Choroid plexus epithelial cell (primary cell): Measurements from ENCODE around the gene NOX5.
"Not testable (repeated sequence)": the region's sequence is repeated elsewhere in the genome, so short reads cannot be mapped to it uniquely, and the experiment has no call there.

Experiments
- DNase-seq: peaks from one replicate; pipeline ENCODE4 v3.0.0-alpha.2; 2010; ENCODE audit warnings: low read depth
- H3K4me3 ChIP-seq: 2 replicates; pipeline ENCODE4 v1.5.1; 2011; ENCODE audit warnings: low read depth, mild to moderate bottlenecking, control low read depth, low read length, moderate library complexity
- TF ChIP-seq, protein P1 (sequence below): conservative IDR thresholded peaks from 2 replicates; pipeline ENCODE4 v1.5.1; 2011; ENCODE audit warnings: low read depth, mild to moderate bottlenecking, control low read depth, inconsistent platforms, low read length, moderate library complexity

Gene NOX5

DNA sequence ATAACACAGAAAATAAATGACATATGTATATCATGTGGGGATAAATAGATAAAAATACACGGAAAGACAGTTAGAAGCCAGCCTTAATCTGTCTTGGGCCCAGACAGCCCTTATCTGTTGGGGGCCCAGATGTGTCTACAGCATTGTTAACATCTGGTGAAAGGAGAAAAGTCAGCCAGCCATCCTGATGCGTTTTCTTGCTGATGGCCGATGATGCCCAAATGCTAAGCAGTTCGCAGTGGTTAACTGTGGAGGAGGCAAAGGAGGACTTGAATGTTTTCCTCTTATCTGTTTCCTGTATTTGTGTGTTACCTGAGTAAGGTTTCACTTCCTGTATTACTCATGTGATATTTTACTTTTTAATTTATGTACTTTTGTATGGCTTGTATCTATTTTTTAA lies 46.2 kb downstream of the NOX5 start:
- TF ChIP-seq, protein P1, sequence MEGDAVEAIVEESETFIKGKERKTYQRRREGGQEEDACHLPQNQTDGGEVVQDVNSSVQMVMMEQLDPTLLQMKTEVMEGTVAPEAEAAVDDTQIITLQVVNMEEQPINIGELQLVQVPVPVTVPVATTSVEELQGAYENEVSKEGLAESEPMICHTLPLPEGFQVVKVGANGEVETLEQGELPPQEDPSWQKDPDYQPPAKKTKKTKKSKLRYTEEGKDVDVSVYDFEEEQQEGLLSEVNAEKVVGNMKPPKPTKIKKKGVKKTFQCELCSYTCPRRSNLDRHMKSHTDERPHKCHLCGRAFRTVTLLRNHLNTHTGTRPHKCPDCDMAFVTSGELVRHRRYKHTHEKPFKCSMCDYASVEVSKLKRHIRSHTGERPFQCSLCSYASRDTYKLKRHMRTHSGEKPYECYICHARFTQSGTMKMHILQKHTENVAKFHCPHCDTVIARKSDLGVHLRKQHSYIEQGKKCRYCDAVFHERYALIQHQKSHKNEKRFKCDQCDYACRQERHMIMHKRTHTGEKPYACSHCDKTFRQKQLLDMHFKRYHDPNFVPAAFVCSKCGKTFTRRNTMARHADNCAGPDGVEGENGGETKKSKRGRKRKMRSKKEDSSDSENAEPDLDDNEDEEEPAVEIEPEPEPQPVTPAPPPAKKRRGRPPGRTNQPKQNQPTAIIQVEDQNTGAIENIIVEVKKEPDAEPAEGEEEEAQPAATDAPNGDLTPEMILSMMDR = no peak
- H3K4me3 ChIP-seq = no peak overlapping the region
- DNase-seq = no peak

DNA sequence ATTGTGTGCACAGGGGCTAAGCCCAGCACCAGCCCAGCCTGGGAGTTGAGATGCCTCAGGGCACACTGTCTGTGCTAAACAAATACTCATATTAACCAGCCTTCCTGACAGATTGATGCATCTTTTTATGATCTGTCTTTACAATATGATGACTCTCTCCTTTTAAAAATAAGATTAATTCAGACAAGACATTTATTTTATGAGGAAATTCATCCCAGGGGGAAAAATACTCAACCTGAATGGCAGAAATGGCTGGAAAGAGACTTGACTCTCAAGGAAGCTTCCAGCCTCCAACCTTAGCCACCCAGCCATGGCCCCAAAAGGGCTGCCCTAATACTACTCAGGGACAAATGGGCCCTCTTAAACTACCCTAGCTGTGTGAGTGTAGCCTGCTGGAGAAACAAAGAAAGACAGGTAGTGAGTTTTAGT lies 46.9 kb downstream of the NOX5 start:
- no peak for DNase-seq
- H3K4me3 ChIP-seq = no peak overlapping the region
- TF ChIP-seq, protein P1 = peak; percentile 16

DNA sequence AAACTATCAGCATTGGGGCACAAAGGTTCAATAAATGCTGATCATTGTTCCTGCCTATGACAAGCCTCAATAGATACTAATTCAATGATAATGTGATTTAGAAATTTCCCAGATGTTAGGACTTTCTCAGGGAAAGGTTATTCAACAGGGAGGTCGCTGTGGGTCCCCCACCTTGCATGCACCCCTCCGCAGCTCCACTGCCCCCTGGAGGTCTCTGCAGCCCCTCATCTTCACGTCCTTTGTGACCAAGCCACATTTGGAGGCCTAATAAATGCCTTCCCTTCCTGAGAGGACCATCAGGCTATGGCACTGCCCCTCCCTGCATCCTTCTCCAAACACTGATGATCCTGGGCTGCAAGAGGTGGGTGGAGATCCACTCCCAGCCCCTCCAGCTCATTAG lies 50.2 kb downstream of the NOX5 start:
- no peak for DNase-seq
- TF ChIP-seq, protein P1 = no peak
- no peak overlapping the region for H3K4me3 ChIP-seq

DNA sequence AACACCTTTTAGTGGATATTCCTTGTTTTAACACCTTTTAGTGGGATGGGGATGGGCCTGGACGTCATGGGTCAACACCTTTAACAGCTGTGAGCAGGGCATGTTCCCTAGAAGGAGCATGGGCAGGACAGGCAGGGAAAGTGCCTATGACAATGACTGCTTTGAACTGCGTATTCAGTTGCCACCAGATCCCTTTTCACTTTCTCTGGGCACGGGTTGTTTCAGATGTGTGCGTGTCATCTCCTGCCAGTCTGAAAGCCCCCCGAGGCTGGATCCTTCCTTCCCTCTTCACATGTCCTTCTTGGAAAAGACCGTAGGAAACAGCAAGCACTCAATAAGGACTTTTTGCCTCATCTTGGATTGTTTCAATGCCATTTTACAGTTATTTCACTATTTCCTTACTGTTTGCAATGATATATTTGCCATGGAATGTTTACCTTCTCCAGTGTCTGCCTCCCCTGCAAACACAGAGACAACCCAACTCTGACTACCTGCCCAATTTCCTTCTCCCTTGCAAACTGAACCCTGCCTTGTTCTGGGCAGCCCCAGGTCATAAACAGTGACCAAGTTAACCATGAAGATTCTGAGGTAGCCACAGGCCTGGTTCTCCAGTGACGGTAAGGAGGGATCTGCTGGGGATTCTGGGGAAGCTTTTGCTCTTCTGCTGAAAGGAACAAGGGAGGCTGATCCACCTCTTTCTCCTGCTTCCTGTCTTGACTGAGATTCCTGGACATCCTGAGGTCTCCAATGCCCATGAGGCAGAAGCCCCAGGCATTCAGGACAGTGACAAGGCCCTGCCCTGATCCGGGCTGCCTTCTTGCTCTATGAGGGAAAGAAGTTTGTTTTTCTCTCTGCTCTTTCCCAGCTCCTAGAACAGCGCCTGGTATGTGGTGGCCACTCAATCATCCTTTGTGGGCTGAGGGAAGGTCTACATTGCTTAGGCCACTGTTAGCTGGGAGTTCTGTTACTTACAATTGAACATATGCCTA lies 51.8 kb downstream of the NOX5 start:
- TF ChIP-seq, protein P1 = no peak
- no peak for DNase-seq
- no peak overlapping the region for H3K4me3 ChIP-seq

DNA sequence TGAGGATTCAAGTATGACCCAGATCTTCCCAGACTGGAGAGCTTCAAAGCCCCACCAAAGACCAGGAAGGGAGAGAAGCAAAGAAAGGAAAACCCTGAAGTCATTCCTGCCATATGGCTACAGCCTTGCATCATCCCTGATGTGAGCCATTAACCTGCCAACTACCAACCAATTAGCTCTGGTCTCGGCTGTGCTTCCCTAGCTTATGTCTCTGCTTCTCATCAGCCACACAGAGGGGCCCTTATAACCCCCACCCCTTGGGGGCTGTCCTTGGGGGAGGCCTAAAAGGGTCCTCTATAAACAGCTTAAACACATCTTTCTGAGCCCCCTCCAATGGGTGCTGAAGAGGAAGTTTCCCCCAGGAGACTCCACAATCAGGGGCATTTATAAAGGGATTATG lies 52.8 kb downstream of the NOX5 start:
- DNase-seq = no peak
- TF ChIP-seq, protein P1 = no peak
- H3K4me3 ChIP-seq = no peak overlapping the region

DNA sequence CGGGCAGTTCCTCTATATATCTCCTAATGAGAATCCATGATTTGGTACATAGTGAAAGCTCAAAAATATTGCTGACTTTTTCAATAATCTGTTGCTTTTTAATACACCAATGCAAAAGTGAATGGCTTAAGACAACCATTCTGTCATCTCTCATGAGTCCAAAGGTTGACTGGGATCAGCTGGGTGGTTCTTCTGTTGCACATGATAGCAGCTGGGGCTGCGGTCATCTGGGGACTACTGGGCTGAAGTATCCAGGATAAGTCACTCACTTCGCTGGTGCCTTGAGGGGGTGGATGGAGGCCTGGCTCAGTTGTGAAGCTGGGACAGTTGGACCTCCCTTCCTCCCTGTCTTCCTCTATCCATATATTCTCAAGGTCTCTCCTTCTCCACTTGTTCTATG lies 53.7 kb downstream of the NOX5 start:
- TF ChIP-seq, protein P1 = no peak
- no peak overlapping the region for H3K4me3 ChIP-seq
- DNase-seq = no peak

DNA sequence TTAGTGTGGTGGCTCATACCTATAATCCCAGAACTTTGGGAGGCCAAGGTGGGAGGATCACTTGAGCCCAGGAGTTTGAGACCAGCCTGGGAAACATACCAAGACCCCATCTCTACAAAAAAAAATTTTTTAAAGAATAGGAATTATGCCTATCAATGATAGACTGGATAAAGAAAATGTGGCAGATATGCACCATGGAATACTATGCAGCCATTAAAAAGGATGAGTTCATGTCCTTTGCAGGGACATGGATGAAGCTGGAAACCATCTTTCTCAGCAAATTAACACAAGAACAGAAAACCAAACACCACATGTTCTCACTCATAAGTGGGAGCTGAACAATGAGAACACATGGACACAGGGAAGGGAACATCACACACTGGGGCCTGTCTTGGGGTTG lies 54.8 kb downstream of the NOX5 start:
- not testable (repeated sequence) for DNase-seq, H3K4me3 ChIP-seq
